SH-SY5Y (cell line): ENCODE data around the gene DNAJC21.

ENCODE experiments used
- GATA2 ChIP-seq: IDR thresholded peaks from 2 replicates; pipeline ENCODE4 v1.6.1; 2011; ENCODE audit warnings: mild to moderate bottlenecking, low read depth, low read length
- GATA3 ChIP-seq: IDR thresholded peaks from 2 replicates; pipeline ENCODE4 v1.6.1; 2011; ENCODE audit warnings: low read depth, mild to moderate bottlenecking, low read length, moderate library complexity

DNA sequence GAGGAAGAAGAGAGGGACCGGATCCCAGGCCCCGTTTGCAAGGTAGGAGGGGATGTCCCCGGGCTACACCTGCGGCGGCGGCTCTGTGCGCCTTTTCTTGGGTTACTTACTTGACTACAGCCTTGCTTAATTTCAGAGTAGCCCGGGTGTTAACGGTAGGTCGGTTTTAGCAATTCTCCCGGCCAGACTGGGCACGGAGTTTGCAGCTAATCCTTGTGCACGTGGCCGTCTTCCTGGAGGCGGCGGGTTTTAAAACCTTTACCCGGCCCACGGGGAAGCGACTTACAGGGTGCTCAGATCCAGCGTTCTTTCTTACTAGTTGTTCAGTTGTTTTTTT, 13.5 kb upstream of the DNAJC21 start:
- TF ChIP-seq GATA2, result no peak
- no peak for TF ChIP-seq GATA3
